Dedifferentiated amniotic fluid mesenchymal stem cell (primary cell): ENCODE results near the gene OR51V1.

ENCODE experiments used
- DNase-seq: peaks from one replicate; pipeline ENCODE4 v3.0.0-alpha.2; 2016; ENCODE audit errors: extremely low spot score

The OR51V1 gene

GRCh38 chr11:5230266-5230665 is 29.8 kb upstream of the OR51V1 start:
- DNase-seq: no peak

DNA sequence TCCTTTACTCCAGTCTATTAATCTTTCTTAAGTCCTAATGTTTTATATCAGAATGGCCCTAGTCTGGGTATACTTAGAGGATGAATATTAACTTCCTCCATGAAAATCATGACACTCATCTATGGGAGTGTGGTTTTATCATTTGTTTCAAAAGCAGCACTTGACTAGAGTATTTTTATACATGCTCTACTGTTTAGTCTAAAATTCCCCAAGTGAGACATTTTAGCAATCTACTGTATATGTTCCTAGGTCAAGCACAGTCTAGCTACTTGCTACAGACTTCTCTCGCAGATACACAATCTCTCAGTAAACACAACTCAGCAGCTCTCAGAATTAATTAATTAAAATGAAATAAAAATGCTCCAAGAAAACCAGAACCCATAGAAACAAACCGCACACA is 29.3 kb upstream of the OR51V1 start:
- DNase-seq: no peak

GRCh38 chr11:5229356-5229755 is 28.9 kb upstream of the OR51V1 start:
- DNase-seq: no peak

GRCh38 chr11:5228124-5228523 is 27.6 kb upstream of the OR51V1 start:
- no peak for DNase-seq

- DNase-seq: no peak
Observed at GRCh38 chr11:5227681-5228080, 27.2 kb upstream of the OR51V1 start.

- DNase-seq: no peak
Observed at GRCh38 chr11:5226732-5227310, 26.3 kb upstream of the OR51V1 start, which contains the start of gene HBB. Gene HBB (minus strand): TSS chr11:5227071. CDS start chr11:5227021, 50 bp downstream.

- no peak for DNase-seq
Observed at GRCh38 chr11:5225480-5225871, 25.0 kb upstream of the OR51V1 start.

- DNase-seq: no peak
Observed at GRCh38 chr11:5224538-5225479, 24.3 kb upstream of the OR51V1 start.

- DNase-seq: no peak
Observed at GRCh38 chr11:5223686-5224085, 23.2 kb upstream of the OR51V1 start.

GRCh38 chr11:5223146-5223545 is 22.7 kb upstream of the OR51V1 start:
- no peak for DNase-seq

DNA sequence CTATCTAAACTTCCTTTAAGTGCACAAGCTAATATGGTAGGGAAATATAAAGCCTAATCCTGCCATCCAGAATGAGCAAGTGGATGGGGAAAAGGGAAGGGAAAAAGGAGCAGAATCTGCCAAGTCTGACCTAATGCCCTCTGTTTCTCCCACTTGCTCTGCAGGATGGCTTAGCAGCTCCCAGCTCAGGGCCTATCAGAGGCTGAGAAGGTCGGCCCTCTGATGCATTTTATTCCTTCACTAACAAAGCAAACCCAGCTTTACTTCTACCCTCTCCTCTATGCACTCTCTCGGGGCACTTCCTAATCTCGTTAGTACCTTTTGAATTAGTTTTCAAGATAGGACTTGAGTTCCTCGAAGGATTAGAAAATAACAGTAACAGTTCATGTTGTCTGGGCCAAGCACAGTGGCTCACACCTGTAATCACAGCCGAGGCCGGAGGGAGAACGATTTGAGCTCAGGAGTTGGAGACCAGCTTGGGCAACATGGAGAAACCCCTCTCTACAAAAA is 9.9 kb upstream of the OR51V1 start:
- DNase-seq: no peak

DNA sequence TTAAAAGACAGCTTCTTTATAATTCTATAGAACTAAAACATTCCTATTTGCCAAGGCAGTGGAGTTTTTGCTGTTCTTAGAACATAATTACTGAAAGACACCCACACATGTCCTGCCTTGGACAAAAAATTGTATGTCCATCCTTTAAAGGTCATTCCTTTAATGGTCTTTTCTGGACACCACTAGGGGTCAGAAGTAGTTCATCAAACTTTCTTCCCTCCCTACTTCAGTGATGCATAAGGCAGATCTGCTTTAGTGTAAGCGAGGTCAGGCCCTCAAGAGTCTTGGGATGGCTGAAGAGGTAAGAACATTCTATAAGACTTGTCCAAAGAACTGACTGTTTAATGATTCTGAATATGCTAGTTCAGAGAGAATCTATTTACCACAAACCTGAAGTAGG is 4.3 kb upstream of the OR51V1 start:
- DNase-seq: peak; percentile 74

GRCh38 chr11:5203366-5203765 is 2.9 kb upstream of the OR51V1 start:
- DNase-seq: no peak

DNA sequence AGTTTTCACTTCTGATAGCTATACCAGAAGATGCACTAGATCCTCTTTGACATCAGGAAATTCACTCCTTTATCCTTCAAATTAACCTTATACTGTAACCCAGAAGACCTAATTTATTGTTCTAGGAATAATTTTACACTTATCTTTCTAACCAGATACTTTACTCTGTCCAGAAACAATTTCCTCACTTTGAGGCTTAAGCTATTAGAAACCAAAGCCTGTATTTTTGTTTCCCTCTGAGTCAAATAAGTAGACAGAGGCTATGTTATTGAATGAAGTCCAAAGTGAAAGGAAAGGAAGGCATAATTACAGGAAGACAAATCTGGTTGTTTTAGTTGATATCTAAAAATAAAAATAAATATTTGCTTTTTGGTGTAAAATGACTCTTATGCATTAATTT is 2.2 kb downstream of the OR51V1 start:
- no peak for DNase-seq

DNA sequence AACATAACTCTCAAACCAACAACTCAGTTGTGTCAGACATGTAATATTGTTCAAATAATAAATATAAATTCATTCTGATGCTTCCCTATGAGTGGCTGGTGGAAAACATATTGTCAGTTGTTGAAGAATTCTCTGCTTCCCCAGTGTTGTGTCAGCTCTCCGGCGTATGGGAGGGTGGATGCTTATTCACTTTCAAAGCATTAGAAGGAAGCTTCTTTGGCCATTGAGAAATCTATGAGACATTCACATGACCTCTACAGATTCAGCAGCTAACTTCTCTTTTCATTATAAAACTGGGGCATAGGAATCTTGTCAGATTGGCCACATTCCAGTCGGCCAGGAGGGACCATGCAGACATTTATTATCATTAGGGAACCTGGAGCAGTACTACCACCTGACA is 2.9 kb downstream of the OR51V1 start:
- DNase-seq: no peak

GRCh38 chr11:5196731-5197130 is 3.8 kb downstream of the OR51V1 start:
- DNase-seq: no peak

DNA sequence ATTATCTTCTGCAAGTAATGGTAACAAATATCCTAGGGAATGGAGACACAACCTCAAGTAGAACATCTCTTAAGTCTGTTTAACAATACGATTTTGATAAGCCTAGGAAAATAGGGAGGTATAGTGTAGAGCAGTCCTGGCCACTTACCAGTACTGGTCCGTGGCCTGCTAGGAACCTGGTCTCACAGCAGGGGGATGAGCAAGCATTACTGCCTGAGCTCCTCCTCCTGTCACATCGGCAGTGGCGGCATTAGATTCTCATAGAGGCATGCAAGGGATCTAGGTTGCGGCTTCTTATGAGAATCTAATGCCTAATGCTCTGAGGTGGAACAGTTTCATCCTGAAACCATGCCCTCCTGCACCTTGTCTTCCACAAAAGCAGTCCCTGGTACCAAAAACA is 4.4 kb downstream of the OR51V1 start:
- no peak for DNase-seq

GRCh38 chr11:5192738-5193137 is 7.7 kb downstream of the OR51V1 start:
- DNase-seq: no peak

DNA sequence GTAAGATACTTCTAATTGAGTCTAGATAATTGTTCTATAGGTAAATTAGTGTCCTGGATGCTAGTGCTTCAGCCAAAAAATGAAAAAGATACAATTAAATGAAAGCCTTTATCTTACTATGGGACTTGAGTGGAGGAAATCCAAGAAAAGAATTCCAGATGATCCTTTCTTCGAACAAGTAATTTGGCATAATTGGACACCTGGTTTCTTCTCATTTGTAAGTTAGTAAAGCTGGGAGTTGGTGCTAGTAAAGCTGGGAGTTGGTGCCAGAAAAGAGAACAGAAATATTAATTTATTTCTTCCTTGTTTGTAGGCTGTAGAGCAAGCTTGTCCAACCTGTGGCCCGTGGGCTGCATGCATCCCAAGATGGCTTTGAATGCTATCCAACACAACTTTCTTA is 12.3 kb downstream of the OR51V1 start:
- DNase-seq: no peak

- peak; percentile 11 for DNase-seq
Observed at GRCh38 chr11:5178046-5178837, 22.2 kb downstream of the OR51V1 start.

DNA sequence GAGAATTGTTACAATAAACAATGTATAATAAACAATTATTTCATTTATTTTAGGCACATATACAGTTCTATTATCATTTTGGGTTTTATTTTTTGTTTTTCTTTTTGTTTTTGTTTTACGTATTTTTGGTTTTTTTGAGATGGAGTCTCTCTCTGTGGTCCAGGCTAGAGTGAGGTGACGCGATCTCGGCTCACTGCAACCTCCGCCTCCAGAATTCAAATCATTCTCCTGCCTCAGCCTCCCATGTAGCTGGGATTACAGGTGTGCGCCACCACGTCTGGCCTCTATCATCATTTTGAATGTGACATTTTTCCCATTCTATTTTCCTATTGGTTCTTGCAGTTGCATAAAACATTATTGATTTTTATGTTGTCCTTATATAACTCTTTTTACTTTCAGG is 25.5 kb downstream of the OR51V1 start:
- DNase-seq: no peak

GRCh38 chr11:5171856-5172255 is 28.6 kb downstream of the OR51V1 start:
- DNase-seq: no peak
